HL-60 (cell line): ENCODE results near the gene STX1A.

ENCODE experiments used
- POLR2AphosphoS5 ChIP-seq: IDR thresholded peaks from 2 replicates; pipeline ENCODE4 v1.6.1; 2012; ENCODE audit warnings: low read depth
- TF ChIP-seq, protein P1 (sequence below): IDR thresholded peaks from one replicate; pipeline ENCODE4 v1.5.1; 2011; ENCODE audit warnings: low read length, control low read depth, inconsistent platforms; ENCODE audit not compliant: insufficient read depth

DNA sequence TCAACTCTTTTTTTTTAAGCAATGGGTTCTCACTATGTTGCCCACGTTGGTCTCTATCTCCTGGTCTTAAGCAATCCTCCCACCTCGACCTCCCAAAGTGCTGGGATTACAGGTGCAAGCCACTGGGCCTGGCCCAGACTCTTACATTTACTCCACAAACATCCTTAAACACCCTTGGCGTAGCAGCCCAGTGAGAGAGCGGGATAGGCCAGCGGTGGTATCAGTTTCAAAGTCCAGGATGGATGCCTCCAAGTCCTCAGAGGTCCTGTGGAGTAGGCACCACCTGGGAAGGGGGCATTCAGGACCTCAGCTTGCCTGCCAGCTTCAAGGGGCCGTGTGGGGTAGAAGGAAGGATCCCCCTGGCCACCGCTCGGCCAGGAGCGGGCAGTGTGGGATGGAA lies 69.9 kb downstream of the STX1A start:
- TF ChIP-seq, protein P1, sequence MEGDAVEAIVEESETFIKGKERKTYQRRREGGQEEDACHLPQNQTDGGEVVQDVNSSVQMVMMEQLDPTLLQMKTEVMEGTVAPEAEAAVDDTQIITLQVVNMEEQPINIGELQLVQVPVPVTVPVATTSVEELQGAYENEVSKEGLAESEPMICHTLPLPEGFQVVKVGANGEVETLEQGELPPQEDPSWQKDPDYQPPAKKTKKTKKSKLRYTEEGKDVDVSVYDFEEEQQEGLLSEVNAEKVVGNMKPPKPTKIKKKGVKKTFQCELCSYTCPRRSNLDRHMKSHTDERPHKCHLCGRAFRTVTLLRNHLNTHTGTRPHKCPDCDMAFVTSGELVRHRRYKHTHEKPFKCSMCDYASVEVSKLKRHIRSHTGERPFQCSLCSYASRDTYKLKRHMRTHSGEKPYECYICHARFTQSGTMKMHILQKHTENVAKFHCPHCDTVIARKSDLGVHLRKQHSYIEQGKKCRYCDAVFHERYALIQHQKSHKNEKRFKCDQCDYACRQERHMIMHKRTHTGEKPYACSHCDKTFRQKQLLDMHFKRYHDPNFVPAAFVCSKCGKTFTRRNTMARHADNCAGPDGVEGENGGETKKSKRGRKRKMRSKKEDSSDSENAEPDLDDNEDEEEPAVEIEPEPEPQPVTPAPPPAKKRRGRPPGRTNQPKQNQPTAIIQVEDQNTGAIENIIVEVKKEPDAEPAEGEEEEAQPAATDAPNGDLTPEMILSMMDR = no peak
- TF ChIP-seq POLR2AphosphoS5 = no peak
